Measurements from ENCODE around the gene PPM1H.
"Not testable (repeated sequence)": the region's sequence is repeated elsewhere in the genome, so short reads cannot be mapped to it uniquely, and the experiment has no call there.

PPM1H gene

DNA sequence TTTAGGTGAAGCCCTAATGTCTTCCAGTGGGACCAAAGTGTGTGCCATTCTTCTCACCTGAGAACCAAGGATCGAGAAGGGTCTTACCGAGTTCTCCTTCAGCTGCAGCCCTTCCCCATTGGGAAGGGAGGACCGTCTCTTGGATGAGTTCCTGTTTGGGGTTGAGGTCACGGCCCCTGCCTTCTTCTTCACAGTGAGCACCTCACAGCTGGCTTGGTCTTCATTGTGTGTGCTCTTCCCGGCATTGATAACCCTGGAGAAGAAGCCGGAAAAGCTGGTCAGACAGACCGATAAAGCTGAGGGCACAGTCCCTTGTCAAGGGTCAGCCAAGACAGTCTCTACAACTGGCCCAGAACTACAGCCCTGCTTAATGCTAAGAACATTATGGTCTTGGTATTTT, 102.9 kb downstream of the PPM1H start:
- DNase-seq, result no peak

DNA sequence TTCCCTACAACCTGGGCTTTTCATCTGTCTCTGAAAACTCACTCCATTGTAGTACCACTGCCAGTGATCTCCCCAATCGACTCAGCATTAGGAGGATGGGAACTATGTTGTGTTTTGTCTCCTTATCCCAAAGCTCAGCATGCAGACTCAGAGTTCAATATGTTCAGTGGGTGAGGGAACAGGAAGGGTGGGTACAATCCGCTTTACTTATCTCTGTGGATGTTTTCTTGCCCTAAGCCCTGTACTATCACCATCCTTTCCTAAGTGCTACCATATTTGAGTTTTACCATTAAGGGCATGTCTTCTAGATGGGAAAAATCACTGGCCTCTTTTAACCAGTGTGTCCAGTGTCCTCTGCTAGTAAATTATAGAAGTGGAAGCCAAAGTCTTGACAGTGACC, 107.1 kb downstream of the PPM1H start:
- DNase-seq, result no peak

DNA sequence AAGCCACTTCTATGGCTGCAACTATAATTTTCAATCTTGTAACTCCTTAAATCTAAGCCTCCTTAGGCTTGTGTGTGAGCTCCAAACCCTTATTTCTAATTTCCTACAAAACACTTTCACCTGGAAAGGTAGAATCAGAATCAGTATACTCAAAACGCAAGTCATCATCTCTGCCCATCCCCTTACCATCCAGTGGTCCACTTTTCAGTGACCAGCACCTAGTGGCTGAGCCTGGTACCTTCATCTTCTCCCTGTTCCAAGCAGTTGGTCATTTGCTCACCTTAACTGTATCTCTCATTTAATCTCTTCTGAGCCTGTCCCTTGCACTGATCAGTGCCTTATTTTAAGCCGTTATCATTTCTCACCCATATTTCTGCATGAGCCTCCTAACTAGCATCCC, 107.9 kb downstream of the PPM1H start:
- DNase-seq, result no peak

DNA sequence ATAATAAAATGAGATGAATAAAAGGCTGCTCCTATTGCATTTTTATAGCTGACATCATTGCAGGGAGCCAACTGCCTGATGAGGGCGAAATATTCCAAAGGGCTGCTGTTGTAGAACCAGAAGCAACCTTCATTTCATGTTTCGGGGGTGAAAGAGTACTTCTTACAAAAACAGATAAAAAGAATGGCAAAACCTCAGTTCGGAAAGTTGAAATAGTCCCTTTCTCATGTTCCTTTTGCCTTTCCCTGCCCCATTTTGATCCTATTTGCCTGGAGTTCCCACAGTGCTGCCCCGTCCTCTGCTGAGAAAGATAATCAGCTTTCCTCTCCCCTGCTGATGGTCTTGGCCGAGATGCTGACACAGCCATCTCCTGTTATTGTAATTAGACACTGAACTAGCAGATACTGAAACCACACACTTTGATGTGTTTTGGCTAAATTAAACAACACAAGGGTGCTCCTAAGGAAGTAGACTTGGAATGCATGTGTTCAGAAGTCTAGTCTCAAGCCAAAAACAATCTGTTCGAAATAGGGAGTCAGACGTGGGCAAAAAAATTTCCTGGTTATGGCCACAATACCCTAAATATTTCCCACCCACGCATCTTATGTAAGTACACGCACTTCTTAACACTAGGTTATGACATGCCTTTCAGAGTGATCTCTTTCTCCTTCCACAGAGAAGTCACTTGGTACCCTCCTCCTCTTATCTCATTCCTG, 117.2 kb downstream of the PPM1H start:
- no peak for DNase-seq

DNA sequence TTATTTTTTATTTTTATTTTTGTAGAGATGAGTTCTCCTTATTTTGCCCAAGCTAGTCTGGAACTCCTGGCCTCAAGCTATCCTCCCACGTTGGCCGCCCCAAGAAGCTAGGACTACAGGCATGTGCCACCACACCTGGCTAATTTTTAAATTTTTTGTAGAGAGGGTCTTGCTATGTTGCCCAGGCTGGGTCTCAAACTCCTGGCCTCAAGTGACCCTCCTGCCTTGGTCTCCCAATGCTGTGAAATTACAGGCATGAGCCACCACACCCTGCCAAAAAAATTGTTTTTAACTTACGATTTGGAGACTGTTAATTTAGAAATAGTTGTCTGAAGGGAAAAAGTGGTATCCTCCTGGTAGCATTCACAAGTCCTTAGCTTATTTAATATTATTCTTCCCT, 120.7 kb downstream of the PPM1H start:
- no peak for DNase-seq

DNA sequence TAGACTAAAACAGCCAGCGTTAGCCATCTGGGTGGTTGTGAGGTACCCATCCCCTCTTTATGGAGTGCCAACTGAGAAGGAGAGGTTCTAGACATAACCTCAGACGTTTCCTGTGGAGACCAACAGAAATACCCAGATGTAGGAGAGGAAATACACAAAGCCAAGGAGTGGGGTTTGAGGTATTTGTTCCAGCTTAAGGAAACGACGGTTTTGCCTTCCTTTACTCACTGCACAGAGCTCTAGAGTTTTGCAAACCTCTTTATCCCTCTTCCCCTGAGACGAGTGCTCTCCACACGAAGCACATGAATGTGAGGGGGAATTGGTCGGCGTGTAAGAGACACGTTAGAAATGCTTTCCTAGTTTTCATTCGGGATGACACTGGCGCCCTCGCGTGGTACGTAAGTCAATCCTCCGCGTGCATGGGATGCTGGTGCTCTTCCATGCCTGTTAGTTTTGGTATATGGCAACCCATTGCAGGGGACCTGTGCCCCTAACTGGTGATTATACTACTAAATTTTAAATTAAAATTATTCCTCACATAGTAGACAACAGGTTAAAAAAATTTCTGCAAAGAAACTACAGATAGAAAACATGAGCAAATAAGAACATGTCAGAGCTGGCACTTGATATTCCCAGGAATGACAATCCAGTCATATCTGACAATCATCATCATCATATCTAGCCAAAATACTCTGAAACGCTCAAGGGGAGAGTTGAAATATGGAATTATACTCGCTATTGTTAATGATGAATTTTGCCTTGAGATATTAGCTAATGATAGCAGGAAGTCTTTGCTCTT, 121.7 kb downstream of the PPM1H start:
- peak; percentile 24 for DNase-seq

DNA sequence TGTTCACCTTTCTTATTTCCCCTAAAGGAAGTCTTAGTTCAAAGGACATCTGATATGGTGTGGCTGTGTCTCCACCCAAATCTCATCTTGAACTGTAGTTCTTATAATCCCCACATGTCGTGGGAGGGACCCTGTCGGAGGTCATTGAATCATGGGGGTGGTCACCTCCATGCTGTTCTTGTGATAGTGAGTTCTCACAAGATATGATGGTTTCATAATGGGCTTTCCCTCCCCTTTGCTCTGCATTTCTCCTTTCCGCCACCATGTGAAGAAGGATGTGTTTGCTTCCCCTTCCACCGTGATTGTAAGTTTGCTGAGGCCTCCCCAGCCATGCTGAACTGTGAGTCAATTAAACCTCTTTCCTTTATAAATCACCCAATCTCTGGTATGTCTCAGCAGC, 123.5 kb downstream of the PPM1H start:
- DNase-seq, result not testable (repeated sequence)

DNA sequence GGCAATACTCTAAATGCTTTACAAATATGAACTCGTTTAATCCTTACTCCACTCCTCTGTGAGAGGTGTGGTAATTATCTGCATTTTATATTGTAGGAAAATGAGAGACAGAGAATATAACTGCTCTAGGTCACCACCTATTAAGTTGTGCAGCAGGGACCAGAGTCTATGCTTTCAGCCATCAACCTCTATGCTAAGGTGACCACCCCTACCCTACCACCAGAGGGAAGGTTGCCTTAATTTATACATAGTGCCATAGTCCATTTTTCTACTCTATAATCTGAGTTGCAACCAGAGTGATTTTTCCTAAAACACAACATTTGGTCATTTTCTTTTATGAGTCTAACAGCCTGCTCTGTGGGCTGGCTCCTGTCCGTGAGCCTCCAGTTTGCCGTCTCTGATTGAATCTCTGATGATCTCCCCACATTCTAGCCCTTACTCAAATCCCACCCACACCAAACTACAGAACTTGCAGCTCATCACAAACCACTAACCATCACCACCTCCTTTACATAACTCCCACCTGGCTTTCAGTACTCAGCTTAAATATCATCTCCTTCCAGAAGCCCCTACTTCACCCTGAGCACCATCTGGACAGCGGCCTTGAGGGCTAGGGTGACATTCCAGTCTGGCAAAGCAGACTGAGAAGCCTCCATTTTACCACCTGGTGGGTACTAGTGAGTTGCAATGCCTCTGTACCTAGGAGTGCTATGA, 126.6 kb downstream of the PPM1H start:
- DNase-seq, result no peak

DNA sequence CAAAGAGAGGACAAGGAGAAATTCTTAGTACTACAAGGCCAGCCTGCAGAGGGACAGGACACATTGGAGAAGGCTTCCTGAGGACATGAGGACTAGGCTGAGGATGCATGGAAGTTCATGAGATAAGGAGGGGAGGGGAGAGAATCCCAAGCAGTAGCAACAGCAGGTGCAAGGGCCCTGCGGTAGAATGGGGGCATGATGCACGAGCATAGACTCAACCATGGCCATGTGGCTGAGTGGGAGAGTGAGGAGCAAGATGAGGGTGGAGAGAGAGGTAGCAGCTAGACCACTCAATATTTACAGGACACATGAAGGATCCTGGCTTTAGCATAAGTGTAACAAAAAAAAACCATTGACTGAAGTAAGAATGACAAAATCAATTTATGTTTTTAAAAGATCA, 128.1 kb downstream of the PPM1H start:
- no peak for DNase-seq

DNA sequence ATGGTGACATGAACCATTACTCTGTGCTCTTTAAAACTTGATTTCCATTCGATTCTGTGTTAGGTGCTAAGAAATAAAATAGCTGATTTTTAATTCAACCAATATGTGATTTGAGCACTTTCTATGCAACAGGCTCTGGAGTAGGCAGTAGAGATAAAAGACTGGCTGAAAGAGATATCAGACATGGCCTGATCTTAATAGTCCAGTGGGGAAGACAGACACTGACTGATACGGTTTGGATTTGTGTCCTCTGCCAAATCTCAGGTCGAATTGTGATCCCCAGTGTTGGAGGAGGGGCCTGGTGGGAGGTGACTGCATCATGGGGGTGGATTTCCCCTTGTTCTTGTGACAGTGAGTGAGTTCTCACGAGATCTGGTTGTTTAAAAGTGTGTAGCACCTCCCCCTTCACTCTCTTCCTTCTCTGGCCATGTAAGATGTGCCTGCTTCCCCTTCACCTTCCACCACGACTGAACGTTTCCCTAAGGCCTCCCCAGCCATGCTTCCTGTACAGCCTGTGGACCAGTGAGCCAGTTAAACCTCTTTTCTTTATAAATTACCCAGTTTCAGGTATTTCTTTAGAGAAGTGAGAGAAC, 128.6 kb downstream of the PPM1H start:
- no peak for DNase-seq

DNA sequence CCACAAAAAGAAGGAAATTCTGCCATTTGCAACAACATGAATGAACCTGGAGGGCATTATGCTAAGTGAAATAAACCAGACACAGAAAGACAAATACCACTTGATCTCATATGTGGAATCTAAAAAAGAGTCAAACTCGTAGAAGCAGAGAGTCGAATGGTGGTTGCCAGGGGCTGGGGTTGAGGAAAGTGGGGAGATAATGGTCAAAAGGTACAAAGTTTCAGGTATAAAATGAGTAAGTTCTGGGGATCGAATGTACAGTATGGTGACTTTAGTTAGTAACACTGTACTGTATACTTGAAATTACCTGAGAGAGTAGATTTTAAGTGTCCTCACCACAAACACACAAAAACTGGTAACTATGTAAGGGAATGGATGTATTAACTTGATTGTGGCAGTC, 129.4 kb downstream of the PPM1H start:
- no peak for DNase-seq

DNA sequence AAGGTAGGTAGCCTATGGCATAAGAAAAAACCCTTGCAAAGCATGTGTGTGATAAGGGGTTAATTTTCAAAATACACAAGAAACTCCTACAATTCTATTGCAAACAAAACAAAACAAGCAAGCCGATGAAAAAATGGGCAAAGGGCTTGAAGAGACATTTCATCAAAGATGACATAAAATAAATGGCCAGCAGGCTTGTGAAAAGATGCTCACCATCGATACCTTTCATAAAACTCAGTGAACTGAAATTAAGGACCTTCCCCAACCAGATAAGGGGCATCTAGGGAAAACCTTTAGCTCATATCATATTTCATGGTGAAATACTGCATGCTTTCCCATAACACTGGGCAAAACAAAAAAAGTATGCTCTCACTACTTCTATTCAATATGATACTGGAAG, 131.2 kb downstream of the PPM1H start:
- DNase-seq, result no peak

DNA sequence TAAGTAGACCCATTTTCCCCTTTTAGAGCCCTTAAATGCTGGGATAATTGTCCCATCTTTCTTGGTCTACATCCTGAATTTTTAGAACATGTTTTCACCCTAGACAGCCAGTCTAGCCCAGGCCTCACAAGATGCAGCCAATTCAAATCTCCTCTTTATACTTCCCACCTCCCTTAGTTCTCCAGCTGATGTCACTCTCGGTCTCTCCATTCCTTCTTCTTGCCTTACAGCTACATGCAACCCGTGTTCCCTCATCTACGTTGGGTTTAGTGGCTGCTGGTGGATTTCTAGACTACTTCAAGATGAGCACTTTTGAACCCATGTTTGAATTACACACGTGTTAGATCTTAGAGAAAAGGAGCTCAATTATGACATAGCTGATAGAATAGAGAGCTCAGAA, 132.0 kb downstream of the PPM1H start:
- no peak for DNase-seq

DNA sequence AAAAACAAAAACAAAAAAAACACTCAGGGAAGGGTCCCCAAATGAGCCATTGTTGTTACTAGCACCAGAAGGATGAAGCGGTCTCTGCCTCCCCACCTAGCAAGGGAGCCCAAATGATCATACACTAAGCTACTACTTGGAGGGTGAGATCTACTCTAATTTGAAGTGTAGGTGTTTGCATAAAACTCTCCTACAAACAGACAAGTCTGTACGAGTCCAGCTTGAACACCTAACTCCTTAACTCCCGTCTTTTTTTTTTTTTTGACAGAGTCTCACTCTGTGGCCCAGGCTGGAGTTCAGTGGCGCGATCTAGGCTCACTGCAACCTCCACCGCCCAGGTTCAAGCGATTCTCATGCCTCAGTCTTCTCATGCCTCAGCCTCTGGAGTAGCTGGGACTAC, 132.6 kb downstream of the PPM1H start:
- no peak for DNase-seq

DNA sequence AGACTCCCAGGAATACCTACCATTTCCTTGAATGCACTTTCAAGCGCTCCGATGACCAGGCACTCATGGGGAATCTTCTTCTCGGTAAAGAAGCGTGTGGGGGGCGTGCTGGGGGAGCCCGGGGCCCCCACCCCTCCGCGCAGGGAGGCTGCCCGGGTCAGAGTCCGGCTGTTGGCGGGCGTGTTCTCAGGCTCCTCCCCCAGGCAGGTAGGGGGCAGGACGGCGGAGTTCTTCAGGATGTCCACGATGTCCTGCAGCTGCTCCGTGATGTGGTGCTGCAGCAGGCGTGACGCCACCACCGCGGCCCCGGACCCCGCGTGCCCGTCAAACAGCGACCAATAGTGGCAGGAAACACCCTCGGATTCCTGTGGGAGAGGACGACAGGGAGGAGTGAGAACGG, 133.2 kb downstream of the PPM1H start:
- DNase-seq, result no peak

DNA sequence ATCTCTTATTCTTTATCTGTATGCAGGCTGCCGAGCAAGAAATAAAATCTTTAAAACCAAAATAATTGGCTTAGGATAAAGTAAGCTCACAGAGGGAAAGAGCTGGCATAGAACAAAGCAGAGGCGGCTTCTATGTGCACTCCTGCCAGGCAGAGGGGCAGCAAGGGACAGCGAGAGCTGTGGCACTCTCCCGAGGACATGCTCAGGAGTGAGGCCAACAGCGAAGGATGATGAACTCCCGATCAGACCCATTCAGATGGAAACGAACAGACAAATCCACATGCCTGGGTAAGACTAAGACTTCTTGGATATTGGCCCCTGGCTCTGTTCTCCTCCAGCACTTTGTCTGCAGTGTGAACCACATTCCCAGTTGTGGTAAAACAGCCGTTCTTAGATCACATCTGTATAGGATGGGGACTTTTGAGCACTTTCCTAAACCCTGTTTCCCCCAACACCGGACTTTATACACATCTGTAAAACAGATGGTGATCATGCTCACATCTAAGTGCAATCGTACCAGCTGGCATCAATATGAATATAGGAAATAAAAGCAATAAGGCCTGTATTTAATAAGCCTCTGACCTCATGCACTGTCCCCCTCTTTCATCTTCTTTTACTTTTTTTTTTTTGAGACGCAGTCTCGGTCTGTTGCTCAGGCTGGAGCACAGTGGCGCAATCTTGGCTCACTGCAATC, 134.1 kb downstream of the PPM1H start:
- no peak for DNase-seq

DNA sequence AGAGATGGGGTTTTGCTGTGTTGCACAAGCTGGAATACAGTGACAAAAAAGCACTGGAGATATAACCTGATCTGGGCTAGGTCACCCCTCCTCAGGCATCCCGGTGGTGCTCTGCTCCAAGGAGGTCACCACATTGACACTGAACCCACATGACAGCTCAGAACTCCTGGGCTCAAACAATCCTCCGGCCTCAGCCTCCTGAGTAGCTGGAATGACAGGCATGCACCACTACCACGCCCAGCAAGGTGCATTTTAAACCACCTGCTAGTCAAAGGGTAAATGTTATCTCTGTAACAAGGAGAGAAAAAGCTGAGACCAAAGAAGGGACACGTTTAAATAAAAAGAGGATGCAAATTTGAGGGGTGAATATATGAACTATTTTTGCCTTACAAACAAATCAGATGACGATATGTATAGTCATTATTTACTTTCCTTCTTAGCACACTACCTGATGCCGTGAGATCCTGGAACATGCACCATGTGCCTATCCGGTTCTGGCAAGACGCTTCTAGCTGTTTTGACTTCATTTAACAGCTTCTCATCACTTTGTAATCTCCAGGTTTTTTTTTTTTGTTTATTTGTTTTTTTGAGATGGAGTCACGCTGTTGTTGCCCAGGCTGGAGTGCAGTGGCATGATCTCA, 135.1 kb downstream of the PPM1H start:
- no peak for DNase-seq

DNA sequence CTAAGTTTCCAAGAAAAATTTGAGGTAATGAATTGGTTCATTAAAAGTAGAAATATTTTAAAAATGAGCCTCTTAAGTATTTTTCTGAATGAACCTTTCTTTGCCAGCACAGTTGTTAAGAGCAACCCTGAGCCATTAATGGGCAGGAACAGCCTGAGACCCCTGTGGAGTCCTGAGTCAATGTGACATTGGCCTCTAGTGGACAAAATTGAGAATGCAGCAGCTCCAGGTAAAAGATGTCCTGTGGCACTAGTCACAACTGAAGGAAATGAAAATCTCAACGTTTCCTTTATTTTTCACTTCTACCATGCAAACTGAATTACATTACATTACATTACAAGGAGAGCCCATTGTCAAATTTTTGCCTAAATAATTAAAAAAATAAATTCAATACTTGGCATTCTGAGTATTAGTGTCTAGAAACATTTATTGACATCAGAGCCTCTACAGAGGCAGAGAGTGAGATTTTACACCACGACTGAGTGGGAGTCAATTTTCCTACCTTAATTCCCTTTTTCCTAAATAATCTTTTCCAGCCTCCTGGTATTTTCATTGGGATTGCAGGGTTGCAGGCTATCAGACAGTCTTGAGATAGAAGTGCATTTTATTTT, 135.7 kb downstream of the PPM1H start:
- DNase-seq, result peak; percentile 54

DNA sequence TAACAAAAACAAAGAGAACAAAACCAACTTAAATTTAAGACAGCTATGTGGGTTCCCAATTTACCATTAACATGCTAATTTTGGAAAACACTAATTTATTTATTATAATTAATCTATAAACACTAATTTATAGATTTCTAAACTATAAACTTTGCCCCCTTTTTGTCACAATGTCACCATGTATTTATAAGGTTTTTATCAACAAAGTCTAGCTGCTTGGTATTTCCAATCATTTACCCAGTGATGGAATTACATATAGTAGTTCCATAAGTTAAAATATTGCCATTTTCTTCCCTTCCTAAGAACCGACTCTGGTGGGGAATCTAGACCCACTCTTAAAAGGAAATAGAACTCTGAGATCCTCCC, 140.7 kb downstream of the PPM1H start:
- no peak for DNase-seq

DNA sequence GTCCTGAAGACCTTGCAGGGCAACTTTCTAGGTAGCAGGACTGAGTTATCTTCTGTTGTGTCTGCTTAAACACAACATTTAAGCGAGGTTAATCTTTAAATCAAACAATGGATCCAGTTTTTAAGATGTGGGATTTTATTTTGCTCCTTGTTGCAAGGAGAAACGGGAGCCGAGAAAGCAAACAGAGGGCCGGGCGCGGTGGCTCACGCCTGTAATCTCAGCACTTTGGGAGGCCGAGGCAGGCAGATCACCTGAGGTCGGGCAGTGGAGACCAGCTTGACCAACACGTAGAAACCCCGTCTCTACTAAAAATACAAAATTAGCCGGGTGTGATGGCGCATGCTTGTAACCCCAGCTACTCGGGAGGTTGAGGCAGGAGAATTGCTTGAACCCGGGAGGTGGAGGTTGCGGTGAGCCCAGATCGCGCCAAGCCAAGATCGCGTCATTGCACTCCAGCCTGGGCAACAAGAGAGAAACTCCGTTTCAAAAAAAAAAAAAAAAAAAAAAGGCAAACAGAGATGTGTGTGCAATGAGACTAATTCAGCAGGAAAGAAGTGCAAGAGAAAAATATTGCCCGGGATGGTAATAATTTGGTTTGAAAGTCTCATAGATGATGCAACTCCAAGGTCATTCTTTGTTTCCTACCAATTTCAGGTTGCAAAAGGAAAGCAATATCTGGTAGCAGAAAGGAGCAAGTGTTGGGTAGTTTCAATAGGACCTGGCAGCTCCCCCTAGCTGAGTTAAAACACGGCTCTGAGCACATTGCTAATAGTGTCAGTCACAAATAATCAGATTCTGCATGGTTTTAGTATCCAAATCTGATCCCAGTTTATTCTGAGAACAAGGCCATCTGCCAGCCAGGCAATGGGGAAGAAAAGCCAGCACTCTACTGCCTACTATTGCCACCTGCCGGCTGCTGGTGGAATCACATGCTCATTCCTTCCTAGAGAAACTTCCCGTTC, 141.4 kb downstream of the PPM1H start:
- DNase-seq, result peak; percentile 71

Data from activated gamma-delta T cell treated with Interleukin-2 at 50 U/mL for 16 hours (primary cell).